GM12878 (cell line): ENCODE results near the gene FBXL14. TPM values are rescaled to one million over a fixed set of nuclear protein-coding genes. Genes with fewer than 3 reads are reported as not detected.

Experiments
- ATAC-seq: fragments of 200-7000 bp; cut with Tn5 transposase; 3 replicates; pipeline ENCODE4 v1.9.1; 2020; ENCODE audit warnings: mild to moderate bottlenecking, moderate library complexity
- BruUV-seq: library from RNA; stranded (reverse); fragments of 400-500 nt; replicated peaks from 2 replicates; lab custom pipeline; 2021; lab: Mats Ljungman, UMichigan
- CTCF ChIA-PET: fragments of 300-600 bp; sonication (Branson Sonifier 250); formaldehyde crosslinking; extraction: SDS; loops from one replicate; lab custom pipeline; 2021; ENCODE audit warnings: inconsistent platforms; lab: Yijun Ruan, JAX
- POLR2A ChIA-PET: fragments of 350-600 bp; formaldehyde crosslinking; extraction: SDS; loops from one replicate; lab custom pipeline; 2021; ENCODE audit warnings: inconsistent platforms; lab: Charles Lee
- RAD21 ChIA-PET: fragments of 300-600 bp; sonication (Branson Sonifier 250); formaldehyde crosslinking; loops from one replicate; lab custom pipeline; 2023; ENCODE audit warnings: antibody characterized with exemption; ENCODE audit not compliant: unreplicated experiment; lab: Charles Lee
- SMC1A ChIA-PET: fragments of 300-600 bp; sonication (Branson Sonifier 250); formaldehyde crosslinking; loops from one replicate; lab custom pipeline; 2023; ENCODE audit not compliant: unreplicated experiment, uncharacterized antibody; lab: Charles Lee
- DNase-seq: peaks from one replicate; pipeline ENCODE4 v3.0.0-alpha.2; 2011; ENCODE audit warnings: low read depth, low spot score
- FAIRE-seq: peaks from 3 replicates; lab custom pipeline; 2011; peaks lifted over from hg19 to GRCh38; lab: Jason Lieb, UNC
- H2AFZ ChIP-seq: 2 replicates; pipeline ENCODE4 v1.6.0; 2011; ENCODE audit warnings: low read depth, low read length, control low read depth; ENCODE audit not compliant: control insufficient read depth
- H3K27ac ChIP-seq: 2 replicates; pipeline ENCODE4 v1.5.1; 2011; ENCODE audit warnings: control low read depth; ENCODE audit not compliant: control insufficient read depth, insufficient read depth
- H3K27me3 ChIP-seq, 2 experiments: replicated peaks in 1 of 2; 2 replicates each; pipeline versions ENCODE4 v1.6.0 to v1.6.1; 2011; ENCODE audit warnings: low read length in 1 of 2; ENCODE audit not compliant: control insufficient read depth in 2 of 2, insufficient read depth in 2 of 2
- H3K36me3 ChIP-seq, 2 experiments: 2 replicates each; pipeline ENCODE4 v1.5.1; 2011; ENCODE audit warnings: low read length in 1 of 2; ENCODE audit not compliant: control insufficient read depth in 2 of 2, insufficient read depth in 2 of 2
- H3K4me1 ChIP-seq: 2 replicates; pipeline ENCODE4 v1.6.1; 2011; ENCODE audit warnings: mild to moderate bottlenecking, low read length, moderate library complexity, mixed read lengths; ENCODE audit not compliant: control insufficient read depth, insufficient read depth
- H3K4me2 ChIP-seq: 2 replicates; pipeline ENCODE4 v1.6.0; 2011; ENCODE audit warnings: control low read depth; ENCODE audit not compliant: control insufficient read depth, insufficient read depth
- H3K4me3 ChIP-seq: fragments of 200-600 bp; sonication (generic); 2 replicates; pipeline ENCODE4 v1.5.1; 2016
- H3K79me2 ChIP-seq: 2 replicates; pipeline ENCODE4 v1.6.0; 2011; ENCODE audit warnings: low read length; ENCODE audit not compliant: control insufficient read depth, insufficient read depth
- H3K9ac ChIP-seq: 2 replicates; pipeline ENCODE4 v1.8.0; 2011; ENCODE audit warnings: low read length, control low read depth, mixed read lengths; ENCODE audit not compliant: control insufficient read depth, insufficient read depth
- H3K9me3 ChIP-seq: replicated peaks from 3 replicates; pipeline ENCODE4 v1.5.1; 2011; ENCODE audit warnings: mild to moderate bottlenecking, low read length; ENCODE audit not compliant: control insufficient read depth, insufficient read depth
- H4K20me1 ChIP-seq: 2 replicates; pipeline ENCODE4 v1.6.0; 2011; ENCODE audit not compliant: control insufficient read depth, insufficient read depth
- BACH1 ChIP-seq: fragments of 450-650 bp; IDR thresholded peaks from 2 replicates; pipeline ENCODE4 v1.6.1; 2017; ENCODE audit warnings: mild to moderate bottlenecking, borderline replicate concordance
- E2F4 ChIP-seq: IDR thresholded peaks from 2 replicates; pipeline ENCODE4 v1.6.1; 2012; ENCODE audit warnings: low read depth, low read length, improper control_type of control experiment
- ELK1 ChIP-seq: IDR thresholded peaks from 2 replicates; pipeline ENCODE4 v1.6.1; 2012; ENCODE audit warnings: low read depth, low read length, improper control_type of control experiment
- FOXM1 ChIP-seq: IDR thresholded peaks from 2 replicates; pipeline ENCODE4 v1.6.1; 2012; ENCODE audit warnings: low read depth, mild to moderate bottlenecking, inconsistent platforms, low read length, moderate library complexity
- GATAD2B ChIP-seq: fragments of 450-650 bp; conservative IDR thresholded peaks from 2 replicates; pipeline ENCODE4 v1.6.1; 2017; ENCODE audit warnings: low read depth, mild to moderate bottlenecking, moderate library complexity
- POLR2AphosphoS5 ChIP-seq: IDR thresholded peaks from 2 replicates; pipeline ENCODE4 v1.6.1; 2011; ENCODE audit warnings: mild to moderate bottlenecking, low read length, inconsistent platforms
- POU2F2 ChIP-seq: IDR thresholded peaks from 3 replicates; pipeline ENCODE4 v1.6.1; 2011; ENCODE audit warnings: low read depth, mild to moderate bottlenecking, low read length, borderline replicate concordance
- ZBED1 ChIP-seq: IDR thresholded peaks from 2 replicates; pipeline ENCODE4 v1.6.1; 2016; ENCODE audit warnings: borderline replicate concordance
- ZBTB11 ChIP-seq: fragments of 450-650 bp; formaldehyde crosslinking; IDR thresholded peaks from 2 replicates; pipeline ENCODE4 v1.5.0; 2022; ENCODE audit warnings: mild to moderate bottlenecking, missing genetic modification characterization
- ZBTB40 ChIP-seq: fragments of 450-650 bp; IDR thresholded peaks from 2 replicates; pipeline ENCODE4 v1.6.1; 2016; ENCODE audit warnings: mild to moderate bottlenecking, moderate library complexity, borderline replicate concordance
- WGBS: methylation state at CpG from one replicate; pipeline ENCODE4 v1.1.6; 2016; ENCODE audit warnings: low lambda C conversion rate; ENCODE audit not compliant: insufficient replicate concordance, insufficient coverage; ENCODE audit errors: missing lambda C conversion rate; 5-methylcytosine and 5-hydroxymethylcytosine counted together
- in situ Hi-C: fragments of 300-500 bp; cut with MboI; formaldehyde crosslinking; loops from 9 replicates; pipeline ENCODE4 v1.14.3; 2018; ENCODE audit warnings: mixed read lengths
- intact Hi-C: fragments of 100-400 bp; cut with micrococcal nuclease; formaldehyde crosslinking; loops from one replicate; pipeline ENCODE4 v1.14.2; 2022; ENCODE audit not compliant: unreplicated experiment
- polyA plus RNA-seq, 11 experiments: library from polyadenylated mRNA; depleted of rRNA in 4 of 11; unstranded in 6 of 11; stranded (reverse) in 5 of 11; fragments of >200 nt; fragmentation: Nextera tagmentation in 4 of 11; fragmentation: Illumina TruSeq in 1 of 11; extraction: Ambion mirVana in 4 of 11; extraction: Trizol in 1 of 11; gene quantifications; 1 replicate in 1 of 11; 2 replicates in 10 of 11; pipeline versions ENCODE4 v1.2.1 to v1.2.3, GENCODE V29; 2011 to 2016; ENCODE audit warnings: inconsistent platforms in 2 of 11, missing spikeins in 2 of 11, low read depth in 1 of 11
- total RNA-seq, 4 experiments: library from RNA; depleted of rRNA in 3 of 4; stranded (reverse); fragments of >200 nt in 3 of 4; fragmentation: Illumina TruSeq in 1 of 4; extraction: Trizol in 1 of 4; gene quantifications; 2 replicates each; pipeline versions ENCODE4 v1.2.1 to v1.2.3, GENCODE V29; 2013 to 2021

FBXL14 gene
- total and polyA plus RNA-seq, 10 of the 15 experiments (the other 5 are each of a cell fraction or from before 2014, with no cell fraction given): 0.44 to 19.0 (median 2.9) TPM

- TF ChIP-seq ZBTB40 (peak; percentile 32; the same call in 1 of the 2 replicates), ZBED1 (no peak)
These were observed 713 bp upstream of the FBXL14 start (continued) for GRCh38 chr12:1595026-1595561.

GRCh38 chr12:1594006-1594260 is 448 bp downstream of the FBXL14 start:
- SMC1A ChIA-PET: interaction anchor here (1.1 to 3.1 kb wide), 5 partner anchors 9 to 476 kb away, joined by 7 to 20 read pairs (median 19); no protein-coding TSS in a partner anchor
- FAIRE-seq: no peak
- POLR2A ChIA-PET: interaction anchor here (0.5 to 3.0 kb wide), 5 partner anchors 9 to 1277 kb away, joined by 3 to 23 read pairs (median 9); no protein-coding TSS in a partner anchor
- TF ChIP-seq POU2F2 (0 out of 3 replicates have a peak, but pooled peaks have one; percentile 7), E2F4 (no peak), ZBTB11 (CRISPR knock-in tag) (no peak), GATAD2B (peak; percentile 16; the same call in 1 of the 2 replicates), BACH1 (peak; percentile 45; the same call in 1 of the 2 replicates), FOXM1 (no peak), ELK1 (0 out of 2 replicates have a peak, but pooled peaks have one; percentile 14), POLR2AphosphoS5 (no peak)
- peaks cover 46% of the 10 kb centered on the region for H3K79me2 ChIP-seq
- 0% methylated on average over 2 of the region's 34 CpGs for WGBS
- ATAC-seq: peak; percentile 50
- H3K4me1 ChIP-seq: peaks cover 12% of the 10 kb centered on the region
- no peaks in the 10 kb centered on the region for H3K27me3 ChIP-seq
- no peaks in the 10 kb centered on the region for H3K36me3 ChIP-seq
- H3K4me3 ChIP-seq: peak overlapping the region; percentile 97
- peak overlapping the region; percentile 76 for H3K4me2 ChIP-seq
- RAD21 ChIA-PET: interaction anchor here (0.8 to 3.2 kb wide), 5 partner anchors 9 to 645 kb away, joined by 3 to 30 read pairs (median 15); partner anchors contain the start of gene RAD52
- CTCF ChIA-PET: interaction anchor here (1.8 to 4.1 kb wide), 5 partner anchors 9 to 476 kb away, joined by 5 to 33 read pairs (median 16); no protein-coding TSS in a partner anchor
- BruUV-seq: no TSS peak
- DNase-seq: no peak
- peak overlapping the region; percentile 34 for H3K27ac ChIP-seq
- intact Hi-C loops: no loop called here
- H4K20me1 ChIP-seq: no peaks in the 10 kb centered on the region
- peak overlapping the region; percentile 37 for H2AFZ ChIP-seq
- H3K9me3 ChIP-seq: no peaks in the 10 kb centered on the region
- H3K9ac ChIP-seq: peak overlapping the region; percentile 27; the same call in 1 of the 2 replicates
- in situ Hi-C loops: no loop called here
